Skeletal muscle satellite cell (primary cell): Measurements from ENCODE around the gene ATG2A.

ENCODE experiments used
- H3K27me3 ChIP-seq: 2 replicates; pipeline ENCODE4 v1.7.0; 2013; ENCODE audit warnings: low read length; ENCODE audit not compliant: control insufficient read depth, insufficient read depth
- H3K36me3 ChIP-seq: 2 replicates; pipeline ENCODE4 v1.7.0; 2013; ENCODE audit warnings: mild to moderate bottlenecking, control low read depth, low read length; ENCODE audit not compliant: insufficient read depth
- H3K4me1 ChIP-seq: 2 replicates; pipeline ENCODE4 v1.7.0; 2013; ENCODE audit warnings: low read length; ENCODE audit not compliant: control insufficient read depth, insufficient read depth
- H3K4me2 ChIP-seq: 2 replicates; pipeline ENCODE4 v1.7.0; 2013; ENCODE audit warnings: mild to moderate bottlenecking, low read length
- H3K4me3 ChIP-seq: 2 replicates; pipeline ENCODE4 v1.7.0; 2013; ENCODE audit warnings: low read length
- H3K9ac ChIP-seq: 2 replicates; pipeline ENCODE4 v1.7.0; 2013; ENCODE audit warnings: mild to moderate bottlenecking, low read depth, low read length, moderate library complexity
- H3K9me3 ChIP-seq: replicated peaks from 2 replicates; pipeline ENCODE4 v1.7.0; 2013; ENCODE audit warnings: mild to moderate bottlenecking, control low read depth, low read length

ATG2A gene

DNA sequence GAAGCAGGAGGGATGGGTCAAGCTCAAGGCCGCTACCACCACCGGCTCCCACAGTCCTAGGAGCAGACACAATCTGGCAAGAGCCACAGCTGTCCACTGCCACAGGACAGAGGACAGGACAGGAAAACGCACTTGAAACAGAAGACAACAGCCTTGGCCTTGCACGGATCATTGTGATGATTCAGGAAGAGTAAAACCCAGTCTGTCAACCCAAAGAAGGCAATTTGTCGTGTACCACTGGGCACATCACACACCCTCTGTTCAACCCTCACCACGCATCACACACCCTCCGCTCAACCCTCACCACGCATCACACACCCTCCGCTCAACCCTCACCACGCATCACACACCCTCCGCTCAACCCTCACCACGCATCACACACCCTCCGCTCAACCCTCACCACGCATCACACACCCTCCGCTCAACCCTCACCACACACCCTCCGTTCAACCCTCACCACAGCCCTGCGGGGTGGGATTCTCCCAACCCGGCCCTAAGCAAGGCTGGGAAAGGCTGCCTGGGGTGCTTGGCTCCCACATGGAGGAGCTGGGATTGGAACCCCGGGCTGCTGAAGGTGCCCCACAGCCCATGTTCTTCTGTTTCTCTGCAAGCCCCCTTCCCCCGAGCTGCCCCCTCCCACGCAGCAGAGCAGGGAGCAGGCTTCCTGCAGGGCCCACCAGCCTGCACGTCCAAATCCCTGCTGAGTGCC lies 61.3 kb downstream of the ATG2A start:
- peak overlapping the region; percentile 37 for H3K4me2 ChIP-seq
- no peaks in the 10 kb centered on the region for H3K9me3 ChIP-seq
- H3K4me1 ChIP-seq: peaks cover 54% of the 10 kb centered on the region
- peaks cover 48% of the 10 kb centered on the region for H3K36me3 ChIP-seq
- peak overlapping the region; percentile 61 for H3K9ac ChIP-seq
- no peaks in the 10 kb centered on the region for H3K27me3 ChIP-seq
- peak overlapping the region; percentile 48 for H3K4me3 ChIP-seq

DNA sequence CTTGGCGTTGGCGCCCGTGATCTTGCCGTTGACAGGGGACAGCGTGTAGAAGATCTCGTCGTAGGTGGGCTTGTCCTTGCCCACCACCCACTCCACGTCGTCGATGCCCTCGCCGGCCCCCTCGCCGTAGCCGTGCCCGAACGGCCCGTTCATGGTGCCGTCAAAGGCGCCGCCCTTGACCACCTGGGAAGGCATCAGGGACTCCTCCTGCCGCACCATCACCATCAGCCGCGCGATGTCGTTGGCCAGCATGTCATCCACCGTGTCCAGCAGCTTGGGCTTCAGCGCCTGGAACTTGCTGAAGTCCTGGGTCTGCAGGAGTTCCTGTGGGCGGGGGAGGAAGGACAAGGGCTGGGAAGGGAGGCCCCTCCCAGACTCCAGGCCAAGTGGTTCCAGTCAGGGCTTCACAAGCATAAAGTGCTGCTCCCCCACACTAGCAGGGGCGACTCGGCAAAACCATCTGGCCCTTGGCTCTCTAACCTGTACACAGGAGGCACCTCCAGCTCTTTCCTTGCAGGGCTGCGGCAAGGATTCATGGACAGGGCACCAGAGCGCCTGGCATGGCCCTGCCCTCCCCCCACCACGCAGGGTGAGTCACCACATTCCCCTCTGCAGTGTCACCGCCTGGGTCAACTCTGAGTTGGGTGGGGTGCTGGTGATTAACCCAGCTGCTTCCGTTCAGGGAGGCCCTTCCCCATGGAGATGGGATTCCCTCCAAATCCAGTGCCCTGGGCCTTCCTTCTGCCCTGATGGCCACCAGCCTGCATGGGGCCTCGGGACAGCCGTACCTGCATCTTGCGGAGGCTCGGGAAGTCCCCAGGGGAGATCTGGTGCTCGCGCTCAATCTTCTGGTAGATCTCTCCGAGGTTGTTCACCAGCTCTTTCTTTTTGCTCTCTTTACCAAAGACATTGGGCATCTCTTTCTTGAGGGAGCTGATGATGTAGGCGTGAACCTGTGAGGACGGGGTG lies 62.2 kb downstream of the ATG2A start:
- H3K36me3 ChIP-seq: peaks cover 45% of the 10 kb centered on the region
- peak overlapping the region; percentile 56 for H3K4me3 ChIP-seq
- H3K27me3 ChIP-seq: no peaks in the 10 kb centered on the region
- peak overlapping the region; percentile 67 for H3K9ac ChIP-seq
- H3K9me3 ChIP-seq: no peaks in the 10 kb centered on the region
- H3K4me2 ChIP-seq: peak overlapping the region; percentile 79
- H3K4me1 ChIP-seq: peaks cover 59% of the 10 kb centered on the region

DNA sequence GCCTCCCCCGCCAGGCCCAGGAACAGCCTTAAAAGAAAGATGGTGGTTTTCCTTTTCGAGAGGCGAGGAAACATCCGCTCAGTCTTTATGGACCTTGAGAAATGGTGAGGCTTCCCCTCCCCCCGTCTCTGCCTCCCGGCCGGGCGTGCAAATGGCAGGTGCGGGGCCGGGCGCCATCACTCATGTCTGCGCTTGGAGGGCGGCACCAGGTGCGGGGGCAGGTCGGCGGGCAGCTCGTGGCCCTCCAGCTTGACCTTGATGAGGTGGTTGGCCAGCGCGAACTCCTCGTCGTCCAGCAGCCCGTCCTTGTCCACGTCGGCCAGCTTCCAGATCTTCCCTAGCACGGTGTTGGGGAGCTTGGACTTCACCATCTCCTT lies 62.9 kb downstream of the ATG2A start:
- Histone ChIP-seq H3K4me3 (peak overlapping the region; percentile 56), H3K4me1 (peaks cover 62% of the 10 kb centered on the region), H3K36me3 (peaks cover 39% of the 10 kb centered on the region), H3K4me2 (peak overlapping the region; percentile 79), H3K27me3 (no peaks in the 10 kb centered on the region), H3K9ac (peak overlapping the region; percentile 67), H3K9me3 (no peaks in the 10 kb centered on the region)

DNA sequence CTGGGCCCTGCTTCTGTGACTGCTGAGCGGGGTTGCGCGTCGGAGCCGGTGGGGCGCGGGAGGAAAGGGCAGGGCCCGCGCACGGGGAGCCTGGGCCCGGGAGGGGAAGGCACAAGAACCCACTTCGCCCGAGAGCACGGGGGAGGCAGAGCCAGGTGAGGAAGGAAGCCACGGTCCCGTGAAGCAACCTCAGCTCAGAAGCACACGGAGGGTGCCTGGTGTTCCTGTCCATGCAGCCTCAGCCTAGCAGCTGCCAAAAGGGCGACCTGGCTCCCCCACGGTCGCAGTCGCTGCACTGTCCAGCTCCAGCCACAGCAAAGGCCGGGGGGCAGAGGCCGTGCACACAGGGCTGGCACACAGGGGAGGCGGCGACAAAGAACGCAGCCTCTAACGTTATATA lies 63.3 kb downstream of the ATG2A start:
- H3K4me3 ChIP-seq: no peak overlapping the region
- no peak overlapping the region for H3K9ac ChIP-seq
- H3K36me3 ChIP-seq: peaks cover 38% of the 10 kb centered on the region
- peak overlapping the region; percentile 79 for H3K4me2 ChIP-seq
- H3K9me3 ChIP-seq: no peaks in the 10 kb centered on the region
- no peaks in the 10 kb centered on the region for H3K27me3 ChIP-seq
- peaks cover 58% of the 10 kb centered on the region for H3K4me1 ChIP-seq

DNA sequence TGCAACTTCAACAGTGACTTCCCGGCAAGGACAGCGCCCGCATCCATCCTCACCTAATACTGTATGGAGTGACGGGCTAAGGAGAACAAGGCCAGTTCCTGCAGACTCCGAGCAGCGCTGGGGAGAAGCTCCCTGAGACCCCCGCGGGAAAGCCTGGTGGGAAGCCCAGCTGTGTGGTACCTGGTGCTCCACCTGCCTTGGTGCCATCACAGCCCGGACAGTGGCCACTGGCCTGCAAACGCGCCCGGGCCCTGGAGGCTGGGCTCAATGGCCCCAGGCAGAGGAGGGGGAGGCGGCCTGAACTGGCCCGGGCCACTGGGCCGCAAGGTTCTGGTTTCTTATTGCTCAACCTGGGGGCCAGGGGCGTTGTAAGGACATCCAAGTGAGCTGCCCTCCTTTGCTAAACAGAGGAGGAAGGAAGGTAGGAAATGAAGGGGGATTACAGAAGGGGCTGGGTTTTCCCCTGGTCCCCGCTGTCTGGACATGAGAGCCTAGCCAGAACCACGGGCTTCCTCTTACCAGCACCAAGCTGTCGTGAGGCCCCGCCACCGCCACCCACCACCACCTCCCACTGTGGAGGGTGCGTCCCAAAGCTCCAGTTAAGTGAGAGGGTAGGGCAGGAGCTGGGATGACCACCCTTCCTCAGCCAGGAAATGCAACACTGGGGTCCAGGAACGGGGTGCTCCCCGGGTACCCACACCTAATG lies 64.1 kb downstream of the ATG2A start:
- peaks cover 34% of the 10 kb centered on the region for H3K36me3 ChIP-seq
- no peaks in the 10 kb centered on the region for H3K9me3 ChIP-seq
- peaks cover 53% of the 10 kb centered on the region for H3K4me1 ChIP-seq
- no peak overlapping the region for H3K4me3 ChIP-seq
- no peaks in the 10 kb centered on the region for H3K27me3 ChIP-seq
- no peak overlapping the region for H3K9ac ChIP-seq
- H3K4me2 ChIP-seq: no peak overlapping the region

DNA sequence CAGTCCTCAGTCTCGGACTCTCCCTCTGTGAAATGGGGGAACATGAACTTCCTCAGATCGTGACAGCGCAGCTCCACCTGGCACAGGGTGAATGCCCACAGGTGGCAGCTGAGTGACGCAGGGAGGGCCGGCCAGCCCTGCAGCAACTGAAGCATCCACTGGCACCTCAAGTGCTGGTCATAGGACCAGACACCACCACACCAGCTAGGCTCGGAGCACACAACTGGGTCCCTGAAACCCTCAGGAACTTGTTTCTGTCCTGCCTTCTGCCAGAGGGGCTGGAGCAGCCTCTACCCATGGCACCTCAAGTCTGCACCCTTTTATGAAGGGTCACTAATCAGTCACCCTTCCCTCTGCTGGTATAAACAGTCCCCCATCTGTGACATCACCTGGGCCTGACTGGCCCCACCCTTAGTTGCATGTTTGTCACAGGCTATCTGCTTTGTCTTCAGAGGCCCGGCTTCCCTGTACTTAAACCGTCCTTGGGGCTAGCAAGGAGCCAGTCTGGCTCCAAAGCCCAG lies 65.1 kb downstream of the ATG2A start:
- H3K4me1 ChIP-seq: peaks cover 55% of the 10 kb centered on the region
- no peaks in the 10 kb centered on the region for H3K27me3 ChIP-seq
- H3K9ac ChIP-seq: no peak overlapping the region
- H3K36me3 ChIP-seq: peaks cover 30% of the 10 kb centered on the region
- H3K9me3 ChIP-seq: no peaks in the 10 kb centered on the region
- H3K4me2 ChIP-seq: no peak overlapping the region
- H3K4me3 ChIP-seq: no peak overlapping the region

DNA sequence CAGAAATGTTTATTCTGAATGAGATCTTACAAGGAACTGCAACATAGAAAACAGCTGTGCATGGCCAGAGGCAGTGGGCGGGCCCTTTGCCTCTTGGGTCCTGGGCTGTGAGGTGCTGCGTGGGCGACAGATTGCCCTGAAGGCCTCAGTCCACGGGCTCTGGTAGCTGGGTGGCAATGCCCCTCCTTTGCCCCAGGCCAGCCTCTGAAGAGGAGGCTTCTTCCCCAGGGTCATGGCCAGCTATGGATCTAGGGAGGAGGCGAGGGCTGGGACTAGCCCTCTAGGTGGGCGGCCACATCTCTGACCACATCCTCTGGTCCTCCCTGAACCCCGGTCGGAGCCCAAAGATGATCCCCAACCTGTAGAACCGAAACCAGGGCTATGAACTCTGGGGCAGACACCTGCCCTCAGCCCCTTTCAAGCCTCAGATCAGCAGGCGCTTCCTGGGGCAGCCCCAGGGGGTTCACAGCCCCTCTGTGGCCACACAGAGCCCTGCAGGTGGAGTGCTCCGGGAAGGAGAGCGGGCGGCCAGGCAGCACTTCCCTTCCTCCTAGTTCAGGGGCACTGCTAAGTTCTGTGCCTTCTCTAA lies 65.9 kb downstream of the ATG2A start:
- H3K4me3 ChIP-seq: no peak overlapping the region
- H3K27me3 ChIP-seq: no peaks in the 10 kb centered on the region
- H3K4me1 ChIP-seq: peaks cover 47% of the 10 kb centered on the region
- H3K4me2 ChIP-seq: peak overlapping the region; percentile 23
- H3K9ac ChIP-seq: no peak overlapping the region
- no peaks in the 10 kb centered on the region for H3K9me3 ChIP-seq
- H3K36me3 ChIP-seq: peaks cover 26% of the 10 kb centered on the region

DNA sequence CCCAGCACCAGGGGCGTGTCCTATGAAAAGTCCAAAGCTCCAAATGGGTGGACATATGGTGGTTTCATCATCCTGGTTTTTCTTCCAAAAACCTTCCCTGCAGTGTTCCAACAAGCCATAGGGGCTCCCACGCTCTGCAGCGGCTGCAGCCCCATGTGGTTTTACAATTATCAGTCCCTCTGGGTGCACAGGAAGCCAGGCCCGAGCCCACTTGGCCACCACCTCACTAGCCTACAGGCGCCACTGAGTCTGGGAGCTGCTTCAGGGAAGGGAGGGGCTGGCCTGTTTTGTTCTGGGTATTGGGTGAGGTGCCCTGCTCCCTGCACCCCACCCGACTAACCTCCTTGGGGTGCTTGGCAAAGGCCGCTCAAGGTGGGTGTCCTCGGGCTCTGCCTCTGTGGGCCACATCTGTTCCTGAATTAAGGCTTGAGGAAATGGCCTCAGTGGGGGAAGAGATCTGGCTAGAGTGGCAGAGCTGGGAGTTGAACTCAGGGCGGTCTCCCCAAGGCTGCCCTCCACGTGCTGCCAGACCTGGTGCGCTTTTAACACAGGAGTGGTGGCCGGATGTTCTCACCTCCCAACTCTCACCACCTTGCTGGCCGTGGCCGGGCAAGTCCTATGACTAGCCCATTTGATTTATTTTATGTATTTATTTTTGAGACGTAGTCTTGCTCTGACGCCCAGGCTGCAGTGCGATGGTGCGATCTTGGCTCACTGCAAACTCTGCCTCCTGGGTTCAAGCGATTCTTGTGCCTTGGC lies 67.2 kb downstream of the ATG2A start:
- Histone ChIP-seq H3K4me1 (peaks cover 35% of the 10 kb centered on the region), H3K27me3 (no peaks in the 10 kb centered on the region), H3K4me3 (no peak overlapping the region), H3K9ac (no peak overlapping the region), H3K4me2 (no peak overlapping the region), H3K9me3 (no peaks in the 10 kb centered on the region), H3K36me3 (peaks cover 23% of the 10 kb centered on the region)

DNA sequence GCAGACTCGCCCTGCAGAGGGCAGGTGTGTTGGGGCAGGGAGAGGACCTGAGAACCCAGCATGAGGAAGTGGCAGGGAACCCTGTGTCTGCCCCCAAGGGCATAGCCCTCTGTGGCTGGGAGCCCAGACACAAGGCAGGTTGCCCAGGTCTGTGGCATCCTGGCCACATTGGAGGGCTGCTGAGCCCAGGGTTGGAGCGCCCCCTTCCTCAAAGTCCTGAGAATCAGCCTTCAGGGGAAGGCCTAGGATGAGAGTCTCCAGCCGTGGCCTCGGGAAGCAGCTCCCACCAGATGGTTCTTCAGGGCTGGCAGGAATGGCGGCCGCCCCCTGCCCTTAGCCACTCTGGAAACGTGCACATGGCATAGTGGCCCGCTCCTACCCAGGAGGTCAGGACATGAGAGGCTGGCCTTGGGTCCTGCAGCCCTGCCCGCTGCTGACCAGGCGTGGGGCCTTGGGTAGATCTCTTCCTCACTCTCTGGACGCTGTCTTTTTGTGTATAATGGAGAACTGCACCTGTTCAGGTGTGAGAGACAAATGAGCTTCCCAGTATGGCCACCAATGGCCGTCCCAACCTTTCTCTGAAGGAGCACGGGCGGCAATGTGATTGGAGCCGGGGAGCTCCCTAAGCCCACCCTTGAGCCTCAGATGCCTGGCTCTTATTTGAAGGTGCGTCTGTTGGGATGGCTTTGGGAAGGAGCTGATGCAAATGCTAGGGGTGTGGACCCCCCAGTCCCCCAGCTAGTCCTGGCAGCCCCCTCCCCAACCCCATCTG lies 68.0 kb downstream of the ATG2A start:
- H3K27me3 ChIP-seq: no peaks in the 10 kb centered on the region
- peaks cover 15% of the 10 kb centered on the region for H3K36me3 ChIP-seq
- H3K9me3 ChIP-seq: no peaks in the 10 kb centered on the region
- no peak overlapping the region for H3K4me3 ChIP-seq
- no peak overlapping the region for H3K9ac ChIP-seq
- no peak overlapping the region for H3K4me2 ChIP-seq
- H3K4me1 ChIP-seq: peaks cover 28% of the 10 kb centered on the region

DNA sequence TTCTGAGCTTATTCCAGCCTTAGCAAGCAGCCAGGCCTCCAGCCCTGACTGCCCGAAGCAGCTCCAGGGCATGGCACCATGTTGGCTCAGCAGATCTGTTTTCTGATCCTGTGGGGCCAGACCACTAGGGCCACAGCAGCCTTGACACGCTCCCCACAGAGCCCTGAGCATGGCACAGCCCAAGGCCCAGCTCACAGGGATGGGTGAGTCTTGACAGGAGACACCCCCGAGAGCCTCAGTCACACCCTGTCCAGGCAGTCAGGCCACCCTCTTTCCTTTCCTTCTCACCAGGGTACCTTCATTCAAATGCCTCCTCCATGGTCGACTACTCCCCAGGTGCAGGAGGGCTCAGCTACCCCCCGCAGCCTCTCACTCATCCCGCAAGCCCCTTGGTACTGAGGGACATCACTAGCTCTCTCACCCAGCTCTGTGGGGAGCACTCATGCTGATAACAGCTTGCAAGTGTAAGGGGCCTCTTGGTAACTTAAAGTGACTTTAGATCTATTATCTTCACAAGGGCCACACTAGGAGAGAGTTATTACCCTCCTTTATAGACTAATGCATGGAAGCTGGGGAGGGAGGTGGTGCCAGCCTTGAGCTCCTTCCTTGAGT lies 68.7 kb downstream of the ATG2A start:
- H3K36me3 ChIP-seq: peaks cover 10% of the 10 kb centered on the region
- no peak overlapping the region for H3K4me3 ChIP-seq
- no peaks in the 10 kb centered on the region for H3K27me3 ChIP-seq
- no peak overlapping the region for H3K9ac ChIP-seq
- peaks cover 22% of the 10 kb centered on the region for H3K4me1 ChIP-seq
- H3K4me2 ChIP-seq: no peak overlapping the region
- no peaks in the 10 kb centered on the region for H3K9me3 ChIP-seq
